HepG2 (cell line): ENCODE data around the gene TAF6. TPM values are rescaled to one million over a fixed set of nuclear protein-coding genes. Genes with fewer than 3 reads are reported as not detected.

Experiments used
- ATAC-seq: fragments of 200-7000 bp; cut with Tn5 transposase; 3 replicates; pipeline ENCODE4 v1.9.1; 2020; ENCODE audit warnings: mild to moderate bottlenecking, moderate library complexity
- BruUV-seq: library from RNA; stranded (reverse); fragments of 400-500 nt; replicated peaks from 2 replicates; lab custom pipeline; 2021; lab: Mats Ljungman, UMichigan
- CTCF ChIA-PET: fragments of 300-600 bp; formaldehyde crosslinking; extraction: SDS; loops from one replicate; lab custom pipeline; 2021; ENCODE audit warnings: low total read pairs, inconsistent platforms, low intra/inter-chr PET ratio; lab: Yijun Ruan, JAX
- POLR2A ChIA-PET: fragments of 350-600 bp; sonication (Branson Sonifier 250); formaldehyde crosslinking; loops from one replicate; lab custom pipeline; 2020; ENCODE audit warnings: antibody characterized with exemption, inconsistent platforms; lab: Yijun Ruan, JAX
- DNase-seq: peaks from one replicate; pipeline ENCODE4 v3.0.0-alpha.2; 2015; ENCODE audit warnings: low spot score
- FAIRE-seq: peaks from 3 replicates; lab custom pipeline; 2011; peaks lifted over from hg19 to GRCh38; lab: Jason Lieb, UNC
- H2AFZ ChIP-seq: one replicate; pipeline ENCODE4 v1.6.1; 2011; ENCODE audit warnings: low read length, inconsistent platforms
- H3K27ac ChIP-seq: fragments of 300-600 bp; 3 replicates; pipeline ENCODE4 v1.8.0; 2011; ENCODE audit warnings: mixed run types, mild to moderate bottlenecking, mixed read lengths, low read length, inconsistent platforms; ENCODE audit not compliant: insufficient read depth; ENCODE audit errors: extremely low read length
- H3K27me3 ChIP-seq, 2 experiments: fragments of 200-600 bp in 1 of 2; 2 replicates in 1 of 2; 3 replicates in 1 of 2; pipeline versions ENCODE4 v1.6.0 to v1.8.0; 2011; ENCODE audit warnings: low read length in 2 of 2, mild to moderate bottlenecking in 2 of 2, moderate library complexity in 2 of 2, inconsistent platforms in 1 of 2; ENCODE audit not compliant: insufficient read depth in 2 of 2, control insufficient read depth in 1 of 2
- H3K36me3 ChIP-seq, 2 experiments: fragments of 200-600 bp in 1 of 2; replicated peaks in 1 of 2; 2 replicates in 1 of 2; 3 replicates in 1 of 2; pipeline versions ENCODE4 v1.5.1 to v1.8.0; 2011; ENCODE audit warnings: low read length in 2 of 2, inconsistent platforms in 1 of 2; ENCODE audit not compliant: insufficient read depth in 2 of 2, control insufficient read depth in 1 of 2
- H3K4me1 ChIP-seq: 2 replicates; pipeline ENCODE4 v1.5.1; 2012; ENCODE audit warnings: low read length, inconsistent platforms; ENCODE audit not compliant: insufficient read depth
- H3K4me2 ChIP-seq: 2 replicates; pipeline ENCODE4 v1.6.0; 2011; ENCODE audit warnings: low read depth, low read length, inconsistent platforms
- H3K4me3 ChIP-seq, 3 experiments: fragments of 200-600 bp in 1 of 3; sonication (generic), shearing (Covaris generic) in 1 of 3; replicated peaks in 1 of 3; 2 replicates each; pipeline ENCODE4 v1.5.1; 2011 to 2016; ENCODE audit warnings: low read length in 3 of 3, inconsistent platforms in 2 of 3, low read depth in 2 of 3, mild to moderate bottlenecking in 2 of 3, control low read depth in 1 of 3, mixed read lengths in 1 of 3; ENCODE audit not compliant: insufficient read depth in 1 of 3
- H3K79me2 ChIP-seq: one replicate; pipeline ENCODE4 v1.6.1; 2011; ENCODE audit warnings: low read length, inconsistent platforms; ENCODE audit not compliant: insufficient read depth
- H3K9ac ChIP-seq: 2 replicates; pipeline ENCODE4 v1.6.0; 2011; ENCODE audit warnings: mild to moderate bottlenecking, low read depth, low read length, inconsistent platforms; ENCODE audit not compliant: insufficient read depth
- H3K9me3 ChIP-seq: 2 replicates; pipeline ENCODE4 v1.5.1; 2012; ENCODE audit warnings: mild to moderate bottlenecking, low read length
- H4K20me1 ChIP-seq: 2 replicates; pipeline ENCODE4 v1.6.0; 2011; ENCODE audit warnings: inconsistent platforms, mild to moderate bottlenecking, low read length, moderate library complexity; ENCODE audit not compliant: insufficient read depth
- AGO1 ChIP-seq: fragments of 200-400 bp; formaldehyde crosslinking; IDR thresholded peaks from 2 replicates; pipeline ENCODE4 v1.6.1; 2017; ENCODE audit warnings: mild to moderate bottlenecking, low read depth, low read length, moderate library complexity; ENCODE audit not compliant: poor library complexity, severe bottlenecking
- FOXK2 ChIP-seq: fragments of 450-650 bp; IDR thresholded peaks from 2 replicates; pipeline ENCODE4 v1.6.1; 2016
- KDM5A ChIP-seq: fragments of 200-600 bp; sonication (generic); IDR thresholded peaks from 2 replicates; pipeline ENCODE4 v1.7.0; 2018; ENCODE audit warnings: antibody characterized with exemption, mild to moderate bottlenecking, low read length, borderline replicate concordance
- KIAA2018 ChIP-seq: sonication (generic); formaldehyde crosslinking; IDR thresholded peaks from 2 replicates; pipeline ENCODE4 v1.5.0; 2020; ENCODE audit warnings: mild to moderate bottlenecking, missing genetic modification reagents, borderline replicate concordance
- TBX2 ChIP-seq: sonication (generic); formaldehyde crosslinking; IDR thresholded peaks from 2 replicates; pipeline ENCODE4 v1.5.0; 2020; ENCODE audit warnings: missing genetic modification reagents, mild to moderate bottlenecking, borderline replicate concordance
- WGBS: methylation state at CpG from one replicate; pipeline ENCODE4 v1.1.6; 2017; ENCODE audit warnings: low lambda C conversion rate; 5-methylcytosine and 5-hydroxymethylcytosine counted together
- in situ Hi-C: cut with HindIII; loops from 2 replicates; pipeline ENCODE4 v1.10.0; 2017; ENCODE audit warnings: low pct_unique_long_range_greater_than_20kb; ENCODE audit not compliant: extremely low pct_ligation_motif_present
- intact Hi-C: fragments of 100-400 bp; cut with micrococcal nuclease; formaldehyde crosslinking; loops from one replicate; pipeline ENCODE4 v1.10.0; 2022; ENCODE audit not compliant: unreplicated experiment
- polyA plus RNA-seq, 8 experiments: library from polyadenylated mRNA; depleted of rRNA in 3 of 8; stranded (reverse) in 7 of 8; unstranded in 1 of 8; fragments of >200 nt; fragmentation: Illumina TruSeq in 4 of 8; extraction: Trizol in 4 of 8; gene quantifications; 2 replicates each; pipeline versions ENCODE4 v1.2.1 to v1.2.3, GENCODE V29; 2011 to 2016; ENCODE audit warnings: low read depth in 4 of 8, missing spikeins in 1 of 8, mixed read lengths in 1 of 8; ENCODE audit not compliant: insufficient read depth in 1 of 8
- total RNA-seq, 5 experiments: library from RNA; depleted of rRNA; stranded (reverse); fragments of >200 nt; fragmentation: Illumina TruSeq; extraction: Trizol; gene quantifications; 2 replicates each; pipeline ENCODE4 v1.2.3, GENCODE V29; 2016; ENCODE audit warnings: low read depth in 1 of 5

Gene TAF6
- total and polyA plus RNA-seq, 2 of the 13 experiments (the other 11 are each of a cell fraction or from before 2014, with no cell fraction given) = 12.9 to 18.8 TPM

- H3K36me3 ChIP-seq = peaks cover 10 to 20% of the 10 kb centered on the region in 2 experiments
- 76% methylated on average over 10 of the region's 10 CpGs for WGBS
- no peak for TF ChIP-seq KDM5A
- TF ChIP-seq TBX2 (CRISPR knock-in tag) = no peak
- TF ChIP-seq AGO1 = no peak
- no peak for TF ChIP-seq FOXK2
- TF ChIP-seq KIAA2018 (CRISPR knock-in tag) = no peak
- in situ Hi-C loops (no loop called here), intact Hi-C loops (no loop called here)
- H3K4me1 ChIP-seq = peaks cover 34% of the 10 kb centered on the region
- no peak overlapping the region for H3K4me2 ChIP-seq
- no peaks in the 10 kb centered on the region for H4K20me1 ChIP-seq
- no TSS peak for BruUV-seq
- H3K4me3 ChIP-seq = no peak overlapping the region
- FAIRE-seq (no peak), DNase-seq (no peak), ATAC-seq (no peak)
- H3K27ac ChIP-seq = no peak overlapping the region
- H2AFZ ChIP-seq = no peak overlapping the region
- H3K9ac ChIP-seq = no peak overlapping the region
- no peaks in the 10 kb centered on the region; a peak in 1 of 5 replicates for H3K27me3 ChIP-seq
- H3K79me2 ChIP-seq = peaks cover 10% of the 10 kb centered on the region
- POLR2A ChIA-PET = interaction anchor here (2.7 kb wide), 1 partner anchor 14 kb away, joined by 29 read pairs; the partner anchor contains the start of genes AP4M1 and MCM7
- H3K9me3 ChIP-seq = no peaks in the 10 kb centered on the region
- CTCF ChIA-PET = no interaction called here
These were observed 32.0 kb downstream of the TAF6 start for GRCh38 chr7:100087055-100087750.
